GM10266 (cell line): ENCODE data around the gene AKR7A3.

Experiments
- DNase-seq: peaks from one replicate; pipeline ENCODE4 v3.0.0; 2012; ENCODE audit errors: extremely low spot score
- TF ChIP-seq, protein P1 (sequence below): IDR thresholded peaks from 2 replicates; pipeline ENCODE4 v1.5.1; 2012; ENCODE audit warnings: mild to moderate bottlenecking, low read depth; ENCODE audit not compliant: control insufficient read depth, insufficient read depth; ENCODE audit errors: missing control alignments

AKR7A3 gene

DNA sequence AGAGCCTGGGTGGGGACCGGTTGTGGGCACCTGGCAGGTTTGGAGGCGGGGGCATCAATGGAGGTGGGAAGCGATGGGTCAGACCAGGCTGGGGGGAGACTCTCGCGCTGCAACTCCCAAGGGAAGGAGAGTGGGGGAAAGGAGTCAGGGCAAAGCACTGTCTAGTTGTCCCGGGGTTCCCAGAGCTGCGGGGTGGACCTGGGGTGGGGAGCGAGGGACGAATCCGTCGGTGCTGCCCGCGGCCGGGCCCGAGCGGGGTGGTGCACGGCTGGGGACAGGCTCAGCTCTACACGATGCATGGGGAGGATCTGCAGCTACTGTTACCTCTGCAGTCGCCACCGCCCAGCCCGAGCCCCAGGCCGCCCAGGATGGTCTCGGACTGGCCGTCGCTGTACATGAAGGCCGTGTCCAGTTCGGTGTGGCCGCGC lies 22.9 kb upstream of the AKR7A3 start:
- DNase-seq, result peak; percentile 24
- TF ChIP-seq, protein P1, sequence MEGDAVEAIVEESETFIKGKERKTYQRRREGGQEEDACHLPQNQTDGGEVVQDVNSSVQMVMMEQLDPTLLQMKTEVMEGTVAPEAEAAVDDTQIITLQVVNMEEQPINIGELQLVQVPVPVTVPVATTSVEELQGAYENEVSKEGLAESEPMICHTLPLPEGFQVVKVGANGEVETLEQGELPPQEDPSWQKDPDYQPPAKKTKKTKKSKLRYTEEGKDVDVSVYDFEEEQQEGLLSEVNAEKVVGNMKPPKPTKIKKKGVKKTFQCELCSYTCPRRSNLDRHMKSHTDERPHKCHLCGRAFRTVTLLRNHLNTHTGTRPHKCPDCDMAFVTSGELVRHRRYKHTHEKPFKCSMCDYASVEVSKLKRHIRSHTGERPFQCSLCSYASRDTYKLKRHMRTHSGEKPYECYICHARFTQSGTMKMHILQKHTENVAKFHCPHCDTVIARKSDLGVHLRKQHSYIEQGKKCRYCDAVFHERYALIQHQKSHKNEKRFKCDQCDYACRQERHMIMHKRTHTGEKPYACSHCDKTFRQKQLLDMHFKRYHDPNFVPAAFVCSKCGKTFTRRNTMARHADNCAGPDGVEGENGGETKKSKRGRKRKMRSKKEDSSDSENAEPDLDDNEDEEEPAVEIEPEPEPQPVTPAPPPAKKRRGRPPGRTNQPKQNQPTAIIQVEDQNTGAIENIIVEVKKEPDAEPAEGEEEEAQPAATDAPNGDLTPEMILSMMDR, result no peak

DNA sequence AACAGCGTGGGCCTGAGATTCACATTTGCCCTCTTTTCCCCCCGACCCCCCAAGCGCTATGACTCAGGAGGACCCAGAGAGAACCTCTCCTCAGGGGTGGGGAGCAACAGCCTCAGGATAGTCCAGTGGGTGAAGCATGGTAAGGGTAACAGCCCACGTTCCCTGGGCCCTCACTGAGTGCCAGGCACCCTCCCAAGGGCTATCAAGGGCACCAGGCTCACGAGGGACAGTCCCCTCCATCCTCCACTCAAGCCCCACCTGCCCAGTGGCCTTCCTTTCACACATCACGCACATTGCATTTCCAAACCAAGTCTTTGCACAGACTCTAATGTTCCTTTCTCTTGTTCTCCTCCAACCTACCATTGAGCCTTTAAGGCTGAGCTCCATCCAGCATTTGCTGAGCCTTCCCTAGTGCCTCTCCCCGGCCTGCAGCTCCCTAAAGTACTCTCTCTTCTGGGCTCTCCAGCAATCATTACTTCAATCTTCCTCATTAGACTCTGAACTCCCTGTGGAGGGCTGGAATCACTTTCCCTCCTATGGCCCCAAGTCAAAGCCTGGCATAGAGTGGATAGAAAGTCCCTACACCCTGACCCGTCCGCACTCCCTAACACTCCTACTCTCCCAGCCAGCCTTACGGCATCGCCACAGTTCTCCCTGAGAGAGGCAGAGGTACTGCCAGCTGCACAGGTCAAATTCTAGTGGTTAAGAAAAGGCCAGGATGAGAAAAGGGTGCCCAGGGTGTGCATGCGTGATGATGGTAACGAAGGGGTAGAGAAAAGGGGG lies 22.3 kb upstream of the AKR7A3 start:
- TF ChIP-seq, protein P1, result no peak
- peak; percentile 20 for DNase-seq

DNA sequence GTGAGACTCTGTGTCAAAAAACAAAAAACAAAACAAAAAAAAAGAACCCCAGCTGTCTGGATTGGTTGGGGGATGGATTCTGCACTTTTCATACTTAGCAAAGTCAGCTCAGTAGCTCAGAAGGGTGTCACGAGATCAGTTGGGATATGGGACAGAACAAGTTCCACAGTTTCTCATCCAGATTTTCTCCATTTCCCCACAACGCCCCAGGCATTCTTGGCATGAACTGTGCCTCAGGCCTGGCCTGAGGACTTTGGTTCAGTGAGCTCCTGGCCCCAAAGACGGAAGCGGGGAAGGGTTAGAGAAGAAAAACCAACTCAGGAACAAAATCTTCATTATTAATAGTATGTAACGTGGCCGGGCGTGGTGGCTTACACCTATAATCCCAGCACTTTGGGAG lies 21.5 kb upstream of the AKR7A3 start:
- no peak for DNase-seq
- TF ChIP-seq, protein P1, result no peak

DNA sequence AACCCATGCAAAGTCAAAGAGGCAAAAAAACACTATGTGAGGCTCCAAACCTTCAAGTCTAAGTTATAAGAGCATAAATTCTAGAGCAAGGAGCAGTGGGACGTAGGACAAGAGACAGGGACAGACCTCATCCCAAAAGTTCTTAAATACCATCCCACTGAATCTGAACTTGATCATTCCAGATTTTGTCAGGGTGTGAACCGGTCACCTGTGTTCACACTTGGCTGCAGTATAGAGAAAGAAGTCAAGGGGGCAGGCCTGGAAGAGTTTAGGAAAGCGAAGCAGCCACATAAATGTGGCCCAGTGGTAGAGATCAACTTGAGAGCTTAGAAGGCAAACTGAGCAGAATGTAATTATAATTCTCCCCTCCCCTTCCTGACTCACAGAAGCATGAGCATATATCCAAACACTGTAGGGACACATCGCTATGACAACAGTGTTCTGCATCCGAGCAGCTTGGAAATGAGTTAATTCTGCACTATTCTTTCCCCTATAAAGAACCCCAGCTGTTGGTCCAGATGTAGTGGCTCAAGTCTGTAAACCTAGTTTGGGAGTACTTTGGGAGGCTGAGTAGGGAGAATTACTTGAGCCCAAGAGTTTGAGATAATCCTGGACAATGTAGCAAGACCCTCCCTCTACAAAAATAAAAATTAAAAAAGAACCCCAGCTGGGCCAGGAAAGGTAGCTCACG lies 20.7 kb upstream of the AKR7A3 start:
- no peak for DNase-seq

DNA sequence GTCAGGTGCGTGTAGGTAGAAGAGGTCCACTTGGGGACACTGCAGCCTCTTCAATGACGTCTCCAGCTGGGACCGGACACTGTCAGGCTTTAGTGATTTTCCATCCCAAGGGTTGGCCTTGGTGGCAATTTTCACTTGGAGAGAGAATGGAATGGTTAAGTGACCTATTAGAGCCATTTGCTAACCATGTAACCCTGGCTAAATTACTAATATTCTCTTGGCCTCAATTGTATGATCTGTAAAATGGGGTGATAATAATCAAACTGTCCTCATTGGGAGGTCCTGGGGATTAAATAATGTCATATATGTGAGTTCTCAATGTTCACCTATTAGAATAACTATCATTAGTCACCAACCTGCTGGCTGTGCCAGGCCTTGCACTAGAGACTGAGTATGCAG lies 19.9 kb upstream of the AKR7A3 start:
- TF ChIP-seq, protein P1, result no peak
- no peak for DNase-seq

More for the DNA sequence above, 20.7 kb upstream of the AKR7A3 start:
- TF ChIP-seq, protein P1, result no peak

DNA sequence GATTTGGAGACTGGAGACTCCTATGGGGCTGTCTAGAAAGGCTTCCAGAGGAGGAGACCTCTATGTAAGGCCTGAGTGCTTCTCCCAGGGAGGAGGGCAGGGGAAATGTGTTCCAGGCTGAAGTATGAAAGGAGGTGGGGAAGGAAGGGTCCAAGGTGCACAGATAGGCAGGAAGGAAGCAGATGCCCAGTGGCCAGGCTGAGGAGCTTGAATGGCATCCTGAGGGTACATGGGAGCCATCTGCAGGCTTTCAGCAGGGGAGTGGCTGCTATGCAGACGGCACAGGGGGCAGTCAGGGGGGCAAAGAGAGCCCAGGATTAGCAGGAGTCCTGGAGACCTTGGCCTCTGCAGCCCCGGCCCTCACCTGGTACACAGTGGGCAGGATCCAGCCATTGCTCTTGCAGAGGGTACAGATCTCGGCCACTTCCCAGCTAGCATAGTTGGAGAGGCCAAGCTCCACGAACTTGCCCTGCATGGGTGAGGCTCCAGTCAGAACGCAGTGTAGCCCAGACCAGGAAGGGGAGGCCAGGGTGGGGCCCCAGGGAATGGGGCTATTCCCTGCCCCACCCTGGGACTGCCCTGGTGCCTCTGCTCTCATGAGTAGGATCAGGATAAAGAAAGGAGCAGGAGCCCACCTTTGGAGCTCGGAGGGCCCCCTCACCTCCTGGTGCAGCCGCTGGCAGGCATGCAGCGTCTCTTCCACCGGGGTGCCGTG lies 19.4 kb upstream of the AKR7A3 start:
- no peak for DNase-seq
- TF ChIP-seq, protein P1, result no peak
